Stimulated activated effector memory CD8-positive, alpha-beta T cell treated with anti-CD3 and anti-CD28 coated beads, Interleukin-12 subunit alpha, Interleukin-12 subunit beta, amount 100 ng/mL, for 72 hours (primary cell): ENCODE measurements around the gene PKD2.

Experiments
- ATAC-seq: fragments of 150-1000 bp; cut with Tn5 transposase; 2 replicates; pipeline ENCODE4 v1.10.0; 2021
- DNase-seq, 2 donors: peaks; one replicate each; pipeline ENCODE4 v3.0.0; 2021 to 2022; ENCODE audit warnings: low spot score in 2 of 2
- H3K27ac Mint-ChIP-seq: one replicate; pipeline ENCODE4 v1.8.0; 2022; ENCODE audit warnings: mild to moderate bottlenecking, mixed read lengths
- H3K36me3 Mint-ChIP-seq: one replicate; pipeline ENCODE4 v1.8.0; 2022; ENCODE audit warnings: mild to moderate bottlenecking, mixed read lengths
- H3K4me1 Mint-ChIP-seq: one replicate; pipeline ENCODE4 v1.8.0; 2022; ENCODE audit warnings: mixed read lengths
- H3K4me3 Mint-ChIP-seq: one replicate; pipeline ENCODE4 v1.8.0; 2022; ENCODE audit warnings: mild to moderate bottlenecking, mixed read lengths
- H3K9me3 Mint-ChIP-seq: one replicate; pipeline ENCODE4 v1.8.0; 2022; ENCODE audit warnings: mixed read lengths

PKD2 gene

DNA sequence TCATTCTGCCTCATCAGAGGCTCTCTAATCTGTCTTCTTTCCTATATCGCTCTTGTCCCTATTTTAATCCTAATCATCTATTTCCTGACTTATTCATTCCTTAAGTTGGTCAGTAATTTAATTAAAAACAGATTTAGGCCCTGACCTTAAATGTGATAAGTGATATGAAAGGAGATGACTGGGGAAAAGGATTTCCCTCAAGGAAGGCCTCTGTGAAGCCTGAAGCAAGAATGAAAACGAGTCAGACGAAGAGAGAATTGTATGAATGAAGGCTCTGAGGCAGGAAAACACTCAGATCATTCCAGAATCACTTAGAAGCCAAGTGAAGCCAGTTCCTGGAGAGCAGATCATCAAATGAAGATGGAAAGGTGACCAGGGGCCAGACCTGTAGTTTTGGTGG is 22.1 kb downstream of the PKD2 start:
- peak overlapping the region; percentile 26 for H3K27ac Mint-ChIP-seq
- peaks cover 24% of the 10 kb centered on the region for H3K4me1 Mint-ChIP-seq
- peaks cover 8% of the 10 kb centered on the region for H3K9me3 Mint-ChIP-seq
- no peak for ATAC-seq
- no peaks in the 10 kb centered on the region for H3K36me3 Mint-ChIP-seq
- no peak for DNase-seq
- H3K4me3 Mint-ChIP-seq: no peak overlapping the region

DNA sequence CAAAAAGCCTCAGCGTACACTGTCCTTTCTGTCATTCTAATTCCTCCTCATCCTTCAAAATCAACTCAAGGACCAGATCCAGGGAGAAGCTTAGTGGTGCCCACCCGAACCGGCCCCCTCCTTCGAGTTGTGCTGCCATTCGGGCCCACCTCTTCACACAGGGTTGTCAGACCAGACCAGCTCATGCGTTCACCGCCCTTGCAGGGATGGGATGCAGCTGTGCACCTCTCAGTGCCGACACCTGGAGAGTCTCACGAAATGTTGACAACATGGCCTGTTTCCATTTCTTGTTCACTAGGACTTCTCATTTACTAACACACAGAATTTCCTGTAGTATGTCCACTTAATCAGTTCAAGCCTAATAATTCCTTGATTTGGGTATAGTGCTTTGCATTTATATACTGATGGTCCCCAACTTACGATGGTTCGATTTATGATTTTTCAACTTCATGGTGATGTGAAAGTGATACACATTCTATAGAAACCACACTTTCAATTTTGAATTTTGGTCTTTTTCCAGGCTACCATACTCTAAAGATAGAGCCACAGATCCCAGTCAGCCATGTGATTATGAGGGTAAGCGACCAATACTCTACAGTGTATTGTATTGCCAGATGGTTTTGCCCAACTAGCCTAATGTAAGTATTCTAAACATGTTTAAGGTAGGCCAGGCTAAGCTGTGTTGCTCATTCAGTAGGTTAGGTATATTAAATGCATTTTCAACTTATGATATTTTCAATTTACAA is 23.3 kb downstream of the PKD2 start:
- no peak for DNase-seq
- H3K27ac Mint-ChIP-seq: peak overlapping the region; percentile 64
- no peak for ATAC-seq
- peaks cover 7% of the 10 kb centered on the region for H3K9me3 Mint-ChIP-seq
- H3K4me3 Mint-ChIP-seq: no peak overlapping the region
- H3K4me1 Mint-ChIP-seq: peaks cover 24% of the 10 kb centered on the region
- H3K36me3 Mint-ChIP-seq: peaks cover 6% of the 10 kb centered on the region

DNA sequence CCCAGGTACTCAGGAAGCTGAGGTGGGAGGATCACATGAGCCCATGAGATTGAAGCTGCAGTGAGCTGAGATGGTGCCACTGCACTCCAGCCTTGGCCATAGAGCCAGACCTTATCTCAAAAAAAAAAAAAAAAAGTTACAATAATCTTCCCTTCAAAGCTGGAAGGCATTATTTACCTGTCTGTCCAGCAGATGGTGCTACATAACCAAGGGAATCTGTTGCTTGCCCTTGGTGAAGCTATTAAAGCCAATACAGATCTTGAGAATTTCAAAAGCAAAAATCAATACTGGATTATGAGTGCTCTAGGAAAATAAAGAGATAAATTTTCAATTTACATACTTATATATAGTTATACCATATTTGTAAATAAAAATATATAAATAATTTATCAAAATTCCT is 25.9 kb downstream of the PKD2 start:
- H3K4me1 Mint-ChIP-seq: peaks cover 11% of the 10 kb centered on the region
- ATAC-seq (peak; percentile 58), DNase-seq (no peak)
- no peak overlapping the region for H3K4me3 Mint-ChIP-seq
- no peaks in the 10 kb centered on the region for H3K9me3 Mint-ChIP-seq
- H3K36me3 Mint-ChIP-seq: peaks cover 21% of the 10 kb centered on the region
- H3K27ac Mint-ChIP-seq: no peak overlapping the region

DNA sequence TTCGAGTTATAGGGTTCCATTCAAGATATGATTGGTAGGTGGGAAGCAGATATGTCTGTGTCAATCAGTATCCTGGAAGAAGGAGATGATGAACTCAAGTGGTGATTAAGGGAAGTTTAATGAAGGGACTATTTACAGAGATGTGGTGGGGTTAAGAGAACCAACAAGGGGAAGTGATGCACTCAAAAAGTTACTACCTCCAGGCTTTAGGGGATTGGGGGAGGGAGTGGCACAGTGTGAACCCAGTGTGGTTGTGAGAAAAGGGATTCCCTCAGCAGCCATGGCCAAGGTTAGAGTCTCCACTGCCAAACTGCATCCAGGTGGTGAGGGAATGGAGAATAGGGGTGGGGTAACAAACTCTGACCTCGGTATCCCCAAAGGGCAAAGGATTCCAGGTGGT is 27.9 kb downstream of the PKD2 start:
- Mint-ChIP-seq H3K36me3 (peaks cover 21% of the 10 kb centered on the region), H3K9me3 (no peaks in the 10 kb centered on the region), H3K4me1 (peaks cover 5% of the 10 kb centered on the region), H3K4me3 (no peak overlapping the region), H3K27ac (no peak overlapping the region)
- DNase-seq (no peak), ATAC-seq (no peak)

DNA sequence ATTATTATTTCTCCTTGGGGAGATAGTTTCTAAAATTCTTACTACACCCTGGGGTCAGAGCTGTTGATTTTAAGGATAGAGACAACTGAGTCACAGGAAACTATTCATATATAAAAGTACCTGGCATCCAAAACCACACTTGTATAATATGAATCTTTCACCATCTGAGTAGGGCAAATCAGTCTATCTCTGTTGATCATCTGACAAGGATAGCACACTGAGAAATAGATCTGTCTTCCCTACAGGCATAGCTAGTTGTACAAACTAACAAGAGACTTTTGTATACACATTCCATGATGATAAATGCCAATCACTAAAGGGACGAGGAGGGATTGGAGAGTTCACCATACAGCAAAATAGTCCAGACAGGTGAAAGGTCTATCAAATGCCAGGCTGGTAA is 30.0 kb downstream of the PKD2 start:
- no peaks in the 10 kb centered on the region for H3K4me1 Mint-ChIP-seq

DNA sequence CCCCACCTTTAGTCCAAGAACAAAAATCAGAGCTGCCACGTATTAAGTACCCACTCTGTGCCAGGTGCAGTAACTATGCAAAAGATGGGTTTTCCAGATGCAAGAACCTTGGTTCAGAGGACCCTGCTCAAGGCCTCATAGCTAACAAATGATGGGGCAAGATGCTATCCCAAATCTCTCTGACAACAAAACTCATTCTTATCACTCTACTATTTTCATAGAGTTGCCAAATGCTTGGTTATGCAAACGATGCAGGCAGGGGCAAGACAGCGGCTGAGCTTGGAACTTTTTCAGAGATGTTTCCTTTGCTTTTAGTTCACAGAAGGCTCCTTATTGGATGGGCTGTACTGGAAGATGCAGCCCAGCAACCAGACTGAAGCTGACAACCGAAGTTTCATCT is 30.5 kb downstream of the PKD2 start:
- DNase-seq (no peak), ATAC-seq (no peak)
- Mint-ChIP-seq H3K27ac (no peak overlapping the region), H3K36me3 (peaks cover 21% of the 10 kb centered on the region), H3K4me3 (no peak overlapping the region), H3K9me3 (no peaks in the 10 kb centered on the region), H3K4me1 (no peaks in the 10 kb centered on the region)

More for the DNA sequence above, 30.0 kb downstream of the PKD2 start:
- ATAC-seq (no peak), DNase-seq (no peak)
- H3K4me3 Mint-ChIP-seq: no peak overlapping the region
- no peaks in the 10 kb centered on the region for H3K9me3 Mint-ChIP-seq
- H3K27ac Mint-ChIP-seq: no peak overlapping the region
- peaks cover 21% of the 10 kb centered on the region for H3K36me3 Mint-ChIP-seq

DNA sequence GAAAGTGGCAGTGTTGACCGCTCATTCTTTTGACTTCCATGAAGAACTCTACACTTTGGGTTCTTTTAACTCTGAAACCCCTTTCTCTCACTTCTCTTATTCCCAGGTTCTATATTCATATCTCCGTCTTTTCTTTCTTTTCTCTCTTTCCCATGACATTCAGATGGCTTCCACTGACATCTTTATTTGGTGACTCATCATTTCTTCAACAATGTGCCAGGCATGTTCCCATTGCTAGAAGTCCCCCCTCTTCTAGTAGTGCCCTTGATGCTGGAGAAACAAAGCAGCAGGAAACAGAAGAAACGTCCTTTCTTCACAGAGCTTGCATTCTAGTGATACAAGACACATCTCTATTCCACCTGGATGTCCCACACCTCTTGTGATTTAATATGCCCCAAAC is 33.3 kb downstream of the PKD2 start:
- ATAC-seq (no peak), DNase-seq (no peak)
- Mint-ChIP-seq H3K36me3 (peaks cover 24% of the 10 kb centered on the region), H3K27ac (no peak overlapping the region), H3K4me1 (no peaks in the 10 kb centered on the region), H3K9me3 (no peaks in the 10 kb centered on the region), H3K4me3 (no peak overlapping the region)

DNA sequence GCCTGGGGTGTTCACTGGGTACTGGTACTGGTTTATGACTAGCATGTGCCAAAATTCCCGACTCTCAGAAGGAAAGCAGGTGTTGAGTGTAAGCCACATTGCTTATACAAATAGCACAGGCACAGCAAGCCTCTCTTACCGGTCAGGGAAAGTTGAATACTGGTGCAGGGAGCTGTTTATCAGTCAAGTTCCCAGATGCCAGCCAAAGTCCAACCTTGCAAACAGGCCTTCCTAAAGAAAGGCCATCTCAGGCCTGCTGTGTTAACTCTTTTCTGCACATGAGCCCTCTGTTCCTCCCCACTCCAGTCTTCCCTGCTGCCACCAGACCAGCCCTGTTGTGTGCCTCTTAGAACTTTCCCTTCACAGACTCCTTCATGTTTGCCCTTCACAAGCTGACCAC is 34.2 kb downstream of the PKD2 start:
- Mint-ChIP-seq H3K4me1 (no peaks in the 10 kb centered on the region), H3K27ac (no peak overlapping the region), H3K9me3 (no peaks in the 10 kb centered on the region), H3K36me3 (peaks cover 23% of the 10 kb centered on the region), H3K4me3 (no peak overlapping the region)
- no peak for ATAC-seq
- no peak for DNase-seq

DNA sequence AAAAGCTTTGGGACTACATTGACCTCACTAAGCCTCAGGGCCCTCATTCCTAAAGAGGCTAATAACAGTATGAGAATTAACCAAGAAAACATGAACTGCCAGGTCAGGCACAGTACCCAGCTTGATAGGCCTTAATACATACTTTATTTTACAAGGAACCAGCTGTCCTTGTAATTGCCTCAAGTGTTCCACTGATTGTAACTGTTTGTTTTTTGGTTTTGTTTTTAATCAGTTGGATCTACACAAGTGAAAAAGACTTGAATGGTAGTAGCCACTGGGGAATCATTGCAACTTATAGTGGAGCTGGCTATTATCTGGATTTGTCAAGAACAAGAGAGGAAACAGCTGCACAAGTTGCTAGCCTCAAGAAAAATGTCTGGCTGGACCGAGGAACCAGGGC is 35.6 kb downstream of the PKD2 start:
- Mint-ChIP-seq H3K4me1 (no peaks in the 10 kb centered on the region), H3K9me3 (no peaks in the 10 kb centered on the region), H3K27ac (no peak overlapping the region), H3K36me3 (peaks cover 30% of the 10 kb centered on the region), H3K4me3 (no peak overlapping the region)
- ATAC-seq (no peak), DNase-seq (no peak)

DNA sequence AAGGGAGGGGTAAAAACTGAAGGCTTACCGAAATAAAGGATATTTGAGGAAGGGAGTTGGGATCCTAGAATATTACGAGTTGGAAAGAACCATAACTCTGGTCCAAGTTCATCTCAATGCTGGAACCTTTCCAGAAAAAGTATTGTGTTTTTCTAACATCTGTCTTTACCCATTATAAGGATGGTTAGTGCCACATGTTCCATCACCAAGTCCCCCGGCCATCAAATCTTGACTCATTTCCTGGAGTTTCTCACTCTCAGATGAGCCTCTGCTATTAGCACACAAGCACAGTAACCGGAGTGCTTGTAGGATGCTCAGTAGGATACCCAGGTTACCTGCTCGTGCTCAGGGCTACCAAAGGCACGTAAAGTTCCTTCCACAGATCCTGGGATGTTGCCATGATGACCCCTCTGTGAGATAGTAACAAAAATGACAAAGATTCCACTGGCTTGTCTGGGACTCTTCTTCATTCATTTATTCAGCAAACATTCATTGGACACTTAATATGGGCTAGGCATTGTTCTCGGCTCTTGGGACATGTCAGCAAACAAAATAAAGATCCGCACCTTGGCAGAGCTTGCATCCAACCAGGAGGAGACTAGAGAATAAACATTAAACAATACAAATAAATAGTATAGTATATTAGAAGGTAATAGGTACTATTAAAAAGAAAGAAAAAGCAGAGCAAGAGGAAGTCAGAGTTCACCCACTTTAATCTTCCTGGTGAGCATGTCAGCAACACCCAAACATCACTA is 36.3 kb downstream of the PKD2 start:
- ATAC-seq (no peak), DNase-seq (no peak)
- Mint-ChIP-seq H3K9me3 (no peaks in the 10 kb centered on the region), H3K4me3 (no peak overlapping the region), H3K27ac (no peak overlapping the region), H3K36me3 (peaks cover 31% of the 10 kb centered on the region), H3K4me1 (no peaks in the 10 kb centered on the region)

DNA sequence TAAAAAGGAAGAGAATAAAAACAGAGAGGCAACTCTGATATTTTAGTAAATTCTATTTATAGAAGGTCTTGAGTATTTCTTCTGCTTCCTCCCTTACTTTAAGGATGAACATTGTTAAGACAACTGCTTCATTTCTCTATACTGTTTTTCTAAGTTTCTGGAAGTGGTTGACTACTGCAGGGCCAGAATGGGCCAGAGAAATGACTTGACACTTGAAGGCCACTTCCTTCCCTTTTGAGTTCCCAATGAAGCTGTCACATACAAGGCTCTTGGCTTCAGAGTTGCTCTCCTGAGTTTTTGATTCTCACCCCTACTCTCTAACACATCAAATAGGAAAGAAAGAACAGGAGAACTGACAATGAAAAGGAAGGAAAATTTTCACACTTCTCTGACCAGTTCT is 37.6 kb downstream of the PKD2 start:
- H3K27ac Mint-ChIP-seq: no peak overlapping the region
- no peaks in the 10 kb centered on the region for H3K9me3 Mint-ChIP-seq
- peaks cover 31% of the 10 kb centered on the region for H3K36me3 Mint-ChIP-seq
- H3K4me3 Mint-ChIP-seq: no peak overlapping the region
- ATAC-seq (no peak), DNase-seq (no peak)
- no peaks in the 10 kb centered on the region for H3K4me1 Mint-ChIP-seq

DNA sequence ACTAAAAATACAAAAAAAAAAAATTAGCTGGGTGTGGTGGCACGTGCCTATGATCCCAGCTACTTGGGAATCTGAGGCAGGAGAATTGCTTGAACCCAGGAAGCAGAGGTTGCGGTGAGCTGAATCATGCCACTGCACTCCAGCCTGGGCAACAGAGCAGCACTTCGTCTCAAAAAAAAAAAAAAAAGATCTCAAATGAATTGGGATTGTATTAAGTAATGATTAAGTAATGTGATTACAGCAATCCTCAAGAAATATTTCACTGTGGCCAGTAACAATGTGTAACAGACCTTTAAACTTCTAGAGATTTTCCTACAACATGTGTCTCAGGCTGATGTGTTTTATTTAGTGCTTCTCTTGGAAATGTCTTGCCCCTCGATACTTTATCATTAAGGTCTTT is 46.8 kb downstream of the PKD2 start:
- Mint-ChIP-seq H3K36me3 (peaks cover 43% of the 10 kb centered on the region), H3K9me3 (no peaks in the 10 kb centered on the region), H3K4me3 (no peak overlapping the region), H3K27ac (no peak overlapping the region), H3K4me1 (no peaks in the 10 kb centered on the region)
- no peak for ATAC-seq
- no peak for DNase-seq

DNA sequence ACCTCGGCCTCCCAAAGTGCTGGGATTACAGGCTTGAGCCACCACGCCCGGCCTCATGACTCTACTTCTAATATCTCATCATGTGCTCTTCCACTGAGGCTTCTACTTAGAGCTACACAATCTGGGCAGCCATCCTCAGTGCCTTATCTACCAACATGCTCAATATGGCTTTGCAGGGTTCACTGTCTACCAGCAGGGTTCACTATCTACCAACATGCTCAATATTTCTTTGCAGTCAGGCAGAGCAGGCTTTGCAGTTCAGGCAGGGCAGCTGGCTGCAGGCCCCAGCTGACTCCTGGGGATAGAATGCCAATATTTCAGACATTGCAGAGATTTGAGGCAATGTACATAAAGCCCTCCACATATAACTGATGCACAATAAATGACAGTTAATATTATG is 47.5 kb downstream of the PKD2 start:
- DNase-seq: no peak
- Mint-ChIP-seq H3K36me3 (peaks cover 50% of the 10 kb centered on the region), H3K4me3 (no peak overlapping the region), H3K9me3 (no peaks in the 10 kb centered on the region), H3K27ac (no peak overlapping the region), H3K4me1 (no peaks in the 10 kb centered on the region)
- peak; percentile 40 for ATAC-seq

DNA sequence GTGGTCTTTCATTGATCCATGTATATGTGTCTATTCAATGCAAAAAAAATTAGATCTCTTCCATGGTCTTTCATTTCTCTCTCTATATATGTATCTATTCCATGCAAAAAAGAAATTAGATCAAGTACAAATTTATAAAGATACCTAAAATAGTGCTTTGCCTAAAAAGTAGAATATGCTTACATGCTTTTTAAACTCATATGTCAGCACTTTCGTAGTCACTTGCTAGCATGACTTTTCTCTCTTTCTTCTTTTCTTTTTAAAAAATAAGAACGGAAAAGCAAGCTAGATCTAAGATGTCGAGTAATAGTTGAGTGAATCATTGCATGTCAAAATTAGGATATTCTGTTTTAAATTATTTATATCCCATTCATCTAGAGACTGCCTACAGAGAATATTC is 50.9 kb downstream of the PKD2 start:
- no peak for DNase-seq
- Mint-ChIP-seq H3K4me1 (no peaks in the 10 kb centered on the region), H3K4me3 (no peak overlapping the region), H3K27ac (no peak overlapping the region), H3K9me3 (no peaks in the 10 kb centered on the region), H3K36me3 (peaks cover 57% of the 10 kb centered on the region)
- no peak for ATAC-seq

DNA sequence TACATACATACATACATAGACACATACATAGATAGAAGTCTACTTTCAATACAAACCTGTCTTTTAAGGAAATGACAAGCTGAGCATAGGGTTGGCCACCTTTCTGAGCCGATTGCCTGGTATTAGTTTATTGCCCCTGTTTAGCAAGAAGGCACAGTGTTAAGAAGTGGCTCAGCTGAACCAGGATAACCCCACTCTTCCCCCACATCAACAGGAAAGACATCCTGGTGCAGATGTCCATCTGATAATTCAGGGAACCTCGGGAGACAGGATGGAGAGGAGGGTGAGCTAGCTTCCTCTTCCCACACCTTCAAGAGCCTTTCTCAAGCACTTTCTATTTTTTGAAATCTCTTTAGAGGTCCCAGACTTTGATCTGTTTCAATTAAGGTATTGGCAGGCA is 52.3 kb downstream of the PKD2 start:
- DNase-seq (no peak), ATAC-seq (no peak)
- H3K4me3 Mint-ChIP-seq: no peak overlapping the region
- H3K27ac Mint-ChIP-seq: peak overlapping the region; percentile 11
- no peaks in the 10 kb centered on the region for H3K4me1 Mint-ChIP-seq
- no peaks in the 10 kb centered on the region for H3K9me3 Mint-ChIP-seq
- peaks cover 66% of the 10 kb centered on the region for H3K36me3 Mint-ChIP-seq

DNA sequence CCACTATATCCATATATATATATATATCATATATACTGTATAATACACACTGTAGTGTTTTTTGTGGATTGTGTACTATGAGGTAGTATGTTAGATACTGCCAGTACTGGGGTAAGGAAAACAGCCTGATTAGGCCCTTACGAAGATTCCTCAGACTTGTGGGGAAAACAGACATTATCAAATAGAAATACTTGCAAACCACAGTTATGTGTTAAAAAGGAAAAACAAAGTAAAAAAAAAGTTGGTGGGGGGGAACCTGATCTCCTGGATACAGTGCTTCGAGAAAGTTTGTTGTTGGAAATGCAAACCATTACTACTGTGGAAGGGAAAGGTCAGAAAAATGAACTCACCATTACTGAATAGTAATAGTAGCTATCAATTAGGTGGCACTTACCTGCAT is 53.0 kb downstream of the PKD2 start:
- no peak overlapping the region for H3K27ac Mint-ChIP-seq
- H3K9me3 Mint-ChIP-seq: no peaks in the 10 kb centered on the region
- no peaks in the 10 kb centered on the region for H3K4me1 Mint-ChIP-seq
- no peak overlapping the region for H3K4me3 Mint-ChIP-seq
- ATAC-seq: no peak
- H3K36me3 Mint-ChIP-seq: peaks cover 68% of the 10 kb centered on the region
- DNase-seq: no peak
